Measurements from ENCODE around the gene HOXD3.

- no peak for TF ChIP-seq POLR2A (IDR thresholded peaks at IDR 0.05)
- no peak for TF ChIP-seq CTCF (IDR thresholded peaks at IDR 0.05)
- no peak for TF ChIP-seq EP300 (IDR thresholded peaks at IDR 0.05)
Observed at GRCh38 chr2:176177580-176178037, 20.5 kb downstream of the HOXD3 start.
